Measurements from ENCODE around the gene IPO4.

The IPO4 gene

GRCh38 chr14:24215495-24216344, 27.1 kb upstream of the IPO4 start, which contains the start of gene MDP1 (continued):
- TF ChIP-seq KLF7 (tag by site-specific recombination; IDR thresholded peaks at IDR 0.05; ENCODE audit: borderline replicate concordance) (0 out of 2 replicates have a peak, but pooled peaks have one; percentile 55), YY2 (tag by site-specific recombination; IDR thresholded peaks at IDR 0.05) (peak; percentile 86), ZNF2 (tag by site-specific recombination; IDR thresholded peaks at IDR 0.05) (peak; percentile 75), ZNF626 (tag by site-specific recombination; IDR thresholded peaks at IDR 0.05) (no peak), ZNF629 (tag by site-specific recombination; IDR thresholded peaks at IDR 0.05) (peak; percentile 93), ZNF600 (tag by site-specific recombination; IDR thresholded peaks at IDR 0.05) (peak; percentile 93), SP3 (tag by site-specific recombination; IDR thresholded peaks at IDR 0.05) (peak; percentile 65), SP7 (tag by site-specific recombination; IDR thresholded peaks at IDR 0.05) (peak; percentile 77), ZNF488 (tag by site-specific recombination; IDR thresholded peaks at IDR 0.05) (no peak), PBX3 (CRISPR knock-in tag; IDR thresholded peaks at IDR 0.05) (peak; percentile 72), ZBTB1 (tag by site-specific recombination; IDR thresholded peaks at IDR 0.05) (peak; percentile 4; the same call in 1 of the 2 replicates), ZNF16 (tag by site-specific recombination; IDR thresholded peaks at IDR 0.05; ENCODE audit: low read depth) (no peak), ZNF555 (tag by site-specific recombination; conservative IDR thresholded peaks at IDR 0.05) (no peak), ZNF76 (tag by site-specific recombination; IDR thresholded peaks at IDR 0.05; ENCODE audit: borderline replicate concordance, low read depth) (peak; percentile 41; the same call in 1 of the 2 replicates), ZNF654 (tag by site-specific recombination; IDR thresholded peaks at IDR 0.05; ENCODE audit: low read depth) (peak; percentile 59), PRDM10 (tag by site-specific recombination; IDR thresholded peaks at IDR 0.05) (0 out of 2 replicates have a peak, but pooled peaks have one; percentile 9), ZNF785 (tag by site-specific recombination; IDR thresholded peaks at IDR 0.05) (no peak), CTCF (tag by site-specific recombination; IDR thresholded peaks at IDR 0.05) (peak; percentile 93), HOXA7 (CRISPR knock-in tag; IDR thresholded peaks at IDR 0.05; ENCODE audit: borderline replicate concordance) (no peak), ZBTB21 (tag by site-specific recombination; IDR thresholded peaks at IDR 0.05) (peak; percentile 85), SCRT2 (tag by site-specific recombination; IDR thresholded peaks at IDR 0.05) (no peak), ZBTB17 (tag by site-specific recombination; IDR thresholded peaks at IDR 0.05) (peak; percentile 87), ZNF664 (tag by site-specific recombination; IDR thresholded peaks at IDR 0.05) (no peak), PATZ1 (tag by site-specific recombination; IDR thresholded peaks at IDR 0.05) (peak; percentile 53), ZNF423 (tag by site-specific recombination; IDR thresholded peaks at IDR 0.05) (peak; percentile 18; the same call in 1 of the 2 replicates), ELK4 (IDR thresholded peaks at IDR 0.05; ENCODE audit: borderline replicate concordance, low read depth, low read length) (no peak), ZNF510 (tag by site-specific recombination; IDR thresholded peaks at IDR 0.05; ENCODE audit: insufficient replicate concordance) (no peak), ZXDB (tag by site-specific recombination; IDR thresholded peaks at IDR 0.05) (peak; percentile 85; the same call in 1 of the 2 replicates), ZNF350 (tag by site-specific recombination; IDR thresholded peaks at IDR 0.05) (no peak)
